GM23248 (cell line): Measurements from ENCODE around the gene ARL6IP4.

Source experiments
- EZH2 ChIP-seq: fragments of 200-600 bp; sonication (generic); IDR thresholded peaks from 2 replicates; pipeline ENCODE4 v1.6.1; 2018; ENCODE audit warnings: antibody characterized with exemption, mild to moderate bottlenecking; ENCODE audit not compliant: insufficient read depth, poor library complexity, severe bottlenecking
- EZH2phosphoT487 ChIP-seq: fragments of 200-600 bp; sonication (generic); IDR thresholded peaks from 2 replicates; pipeline ENCODE4 v1.6.1; 2018; ENCODE audit warnings: antibody characterized with exemption, moderate library complexity, mild to moderate bottlenecking, low read depth; ENCODE audit not compliant: insufficient read depth

GRCh38 chr12:122963941-122964265, 16.6 kb upstream of the ARL6IP4 start:
- TF ChIP-seq EZH2: no peak
- TF ChIP-seq EZH2phosphoT487: no peak
